ENCODE results near the gene TPCN1. TPM values are rescaled to one million over a fixed set of nuclear protein-coding genes. Genes with fewer than 3 reads are reported as not detected.
A peak's percentile ranks its signal among the peaks of the same experiment; 100 is the strongest.

TPCN1 gene
- total RNA-seq, 1 donor from 2014 or later: 7.9 TPM

GRCh38 chr12:113318046-113318656, 96.9 kb downstream of the TPCN1 start:
- peaks cover 4% of the 10 kb centered on the region for H3K9me3 Mint-ChIP-seq (ENCODE audit: unreplicated experiment)
- peaks cover 2% of the 10 kb centered on the region for H3K4me1 Mint-ChIP-seq (ENCODE audit: low read depth, unreplicated experiment)
- H3K27me3 Mint-ChIP-seq (ENCODE audit: unreplicated experiment): peaks cover 4% of the 10 kb centered on the region
- TF ChIP-seq CTCF (IDR thresholded peaks at IDR 0.05; ENCODE audit: partially characterized antibody, unreplicated experiment): no peak
- no peak for DNase-seq
- no peak overlapping the region for H3K4me3 Mint-ChIP-seq (ENCODE audit: unreplicated experiment)
- peaks cover 10% of the 10 kb centered on the region for H3K36me3 Mint-ChIP-seq (ENCODE audit: unreplicated experiment)
- peak overlapping the region; percentile 48 for H3K27ac Mint-ChIP-seq (ENCODE audit: unreplicated experiment)

GRCh38 chr12:113318900-113319628, 97.8 kb downstream of the TPCN1 start:
- Mint-ChIP-seq H3K4me3 (ENCODE audit: unreplicated experiment) (no peak overlapping the region), H3K36me3 (ENCODE audit: unreplicated experiment) (peaks cover 10% of the 10 kb centered on the region), H3K27ac (ENCODE audit: unreplicated experiment) (no peak overlapping the region), H3K4me1 (ENCODE audit: low read depth, unreplicated experiment) (peaks cover 2% of the 10 kb centered on the region), H3K9me3 (ENCODE audit: unreplicated experiment) (peaks cover 4% of the 10 kb centered on the region), H3K27me3 (ENCODE audit: unreplicated experiment) (peaks cover 4% of the 10 kb centered on the region)
- no peak for DNase-seq
- TF ChIP-seq CTCF (IDR thresholded peaks at IDR 0.05; ENCODE audit: partially characterized antibody, unreplicated experiment): no peak

- H3K9me3 Mint-ChIP-seq (ENCODE audit: unreplicated experiment): peaks cover 4% of the 10 kb centered on the region
- H3K4me1 Mint-ChIP-seq (ENCODE audit: low read depth, unreplicated experiment): no peaks in the 10 kb centered on the region
- TF ChIP-seq CTCF (IDR thresholded peaks at IDR 0.05; ENCODE audit: partially characterized antibody, unreplicated experiment): no peak
- peaks cover 2% of the 10 kb centered on the region for H3K27me3 Mint-ChIP-seq (ENCODE audit: unreplicated experiment)
- DNase-seq: no peak
- H3K27ac Mint-ChIP-seq (ENCODE audit: unreplicated experiment): no peak overlapping the region
- H3K36me3 Mint-ChIP-seq (ENCODE audit: unreplicated experiment): peaks cover 10% of the 10 kb centered on the region
- no peak overlapping the region for H3K4me3 Mint-ChIP-seq (ENCODE audit: unreplicated experiment)
These were observed 99.1 kb downstream of the TPCN1 start for GRCh38 chr12:113320401-113320800.

- Mint-ChIP-seq H3K4me1 (ENCODE audit: low read depth, unreplicated experiment) (no peaks in the 10 kb centered on the region), H3K27ac (ENCODE audit: unreplicated experiment) (no peak overlapping the region), H3K4me3 (ENCODE audit: unreplicated experiment) (no peak overlapping the region), H3K27me3 (ENCODE audit: unreplicated experiment) (peaks cover 2% of the 10 kb centered on the region), H3K9me3 (ENCODE audit: unreplicated experiment) (peaks cover 4% of the 10 kb centered on the region), H3K36me3 (ENCODE audit: unreplicated experiment) (peaks cover 10% of the 10 kb centered on the region)
- no peak for TF ChIP-seq CTCF (IDR thresholded peaks at IDR 0.05; ENCODE audit: partially characterized antibody, unreplicated experiment)
- no peak for DNase-seq
These were observed 101.1 kb downstream of the TPCN1 start for GRCh38 chr12:113322343-113322742.

GRCh38 chr12:113325916-113326315, 104.7 kb downstream of the TPCN1 start:
- no peak for TF ChIP-seq CTCF (IDR thresholded peaks at IDR 0.05; ENCODE audit: partially characterized antibody, unreplicated experiment)
- Mint-ChIP-seq H3K27me3 (ENCODE audit: unreplicated experiment) (peaks cover 2% of the 10 kb centered on the region), H3K36me3 (ENCODE audit: unreplicated experiment) (no peaks in the 10 kb centered on the region), H3K4me3 (ENCODE audit: unreplicated experiment) (no peak overlapping the region), H3K27ac (ENCODE audit: unreplicated experiment) (no peak overlapping the region), H3K4me1 (ENCODE audit: low read depth, unreplicated experiment) (no peaks in the 10 kb centered on the region), H3K9me3 (ENCODE audit: unreplicated experiment) (no peaks in the 10 kb centered on the region)
- DNase-seq: no peak
